ENCODE measurements around the gene GPR160. TPM values are rescaled to one million over a fixed set of nuclear protein-coding genes. Genes with fewer than 3 reads are reported as not detected.

Gene GPR160
- total and polyA plus RNA-seq, 4 donors: 0.99 to 7.2 (median 1.7) TPM

GRCh38 chr3:170079536-170080165, 41.9 kb downstream of the GPR160 start:
- TF ChIP-seq HNF4G (IDR thresholded peaks at IDR 0.05) (no peak), SP1 (IDR thresholded peaks at IDR 0.05) (no peak), RXRA (IDR thresholded peaks at IDR 0.05) (no peak), ZBTB33 (IDR thresholded peaks at IDR 0.05) (no peak), EGR1 (IDR thresholded peaks at IDR 0.05; ENCODE audit: low read depth in 2 of 2) (no peak), HNF4A (conservative IDR thresholded peaks at IDR 0.05) (no peak), ATF3 (IDR thresholded peaks at IDR 0.05) (no peak), FOXA2 (IDR thresholded peaks at IDR 0.05) (no peak), MAX (IDR thresholded peaks at IDR 0.05) (no peak), RAD21 (IDR thresholded peaks at IDR 0.05) (no peak), TAF1 (conservative IDR thresholded peaks at IDR 0.05) (no peak), CTCF (IDR thresholded peaks at IDR 0.05; ENCODE audit: low read depth, low read length, missing input control) (no peak), FOXA1 (IDR thresholded peaks at IDR 0.05) (no peak), GABPA (IDR thresholded peaks at IDR 0.05 in 1 of 2, conservative IDR thresholded peaks at IDR 0.05 in 1 of 2) (no peak), REST (IDR thresholded peaks at IDR 0.05) (no peak), JUND (IDR thresholded peaks at IDR 0.05) (no peak), NR2F2 (IDR thresholded peaks at IDR 0.05) (no peak), YY1 (IDR thresholded peaks at IDR 0.05) (no peak)
- no peaks in the 10 kb centered on the region for H3K4me1 ChIP-seq (ENCODE audit: control insufficient read depth in 4 of 4, insufficient read depth in 4 of 4, low read length in 3 of 4)
- no peaks in the 10 kb centered on the region for H3K27me3 ChIP-seq (ENCODE audit: control insufficient read depth in 4 of 4, insufficient read depth in 4 of 4, low read length in 3 of 4)
- no peak overlapping the region for H3K9ac ChIP-seq (ENCODE audit: low read depth in 1 of 2, low read length in 2 of 2)
- H3K36me3 ChIP-seq (ENCODE audit: control insufficient read depth in 4 of 4, insufficient read depth in 3 of 4, low read depth in 1 of 4, low read length in 3 of 4): peaks cover 1 to 8% (median 5%) of the 10 kb centered on the region in 4 donors
- WGBS: 79% methylated on average over 2 of the region's 2 CpGs
- no peak overlapping the region for H3K27ac ChIP-seq (ENCODE audit: low read depth in 1 of 2, low read length in 2 of 2)
- no peak for DNase-seq (ENCODE audit: low spot score)
- no peaks in the 10 kb centered on the region for H3K9me3 ChIP-seq (ENCODE audit: control insufficient read depth in 4 of 4, low read length in 3 of 4)
- H3K4me3 ChIP-seq (ENCODE audit: low read depth in 1 of 3, low read length in 3 of 3): no peak overlapping the region

Data from liver (tissue), 9 donors.